Uterus (tissue), 4 donors: Measurements from ENCODE around the gene MFAP1. TPM values are rescaled to one million over a fixed set of nuclear protein-coding genes. Genes with fewer than 3 reads are reported as not detected.

ENCODE experiments used
- DNase-seq, 2 donors: peaks; one replicate each; pipeline ENCODE4 v3.0.0-alpha.2; 2019 to 2020
- H3K27ac ChIP-seq, 2 donors: fragments of 200-600 bp; sonication (generic); 1 replicate in 1 of 2; 2 replicates in 1 of 2; pipeline ENCODE4 v1.5.1; 2016 to 2018
- H3K27me3 ChIP-seq, 2 donors: fragments of 200-600 bp; sonication (generic); one replicate each; pipeline ENCODE4 v1.5.1; 2018 to 2019; ENCODE audit warnings: control low read depth in 1 of 2
- H3K36me3 ChIP-seq, 2 donors: fragments of 200-600 bp; sonication (generic); one replicate each; pipeline ENCODE4 v1.5.1; 2019; ENCODE audit warnings: control low read depth in 1 of 2
- H3K4me1 ChIP-seq, 2 donors: fragments of 200-600 bp; sonication (generic); one replicate each; pipeline ENCODE4 v1.5.1; 2018 to 2019; ENCODE audit warnings: control low read depth in 1 of 2
- H3K4me3 ChIP-seq, 2 donors: fragments of 200-600 bp; sonication (generic); 1 replicate in 1 of 2; 2 replicates in 1 of 2; pipeline ENCODE4 v1.5.1; 2018 to 2019; ENCODE audit warnings: mild to moderate bottlenecking in 1 of 2
- H3K9me3 ChIP-seq, 2 donors: fragments of 200-600 bp; sonication (generic); one replicate each; pipeline ENCODE4 v1.5.1; 2019; ENCODE audit warnings: control low read depth in 1 of 2
- CTCF ChIP-seq, 4 experiments: fragments of 200-600 bp in 2 of 4; fragments of 450-650 bp in 2 of 4; sonication (generic) in 2 of 4; IDR thresholded peaks; one replicate each; pipeline ENCODE4 v1.5.1; 2016 to 2019; ENCODE audit warnings: antibody characterized with exemption in 4 of 4, mild to moderate bottlenecking in 2 of 4, moderate library complexity in 1 of 4
- POLR2A ChIP-seq, 2 donors: fragments of 450-650 bp; IDR thresholded peaks; one replicate each; pipeline ENCODE4 v1.6.1; 2016; ENCODE audit warnings: antibody characterized with exemption in 2 of 2, mild to moderate bottlenecking in 1 of 2, moderate library complexity in 1 of 2
- intact Hi-C: fragments of 100-400 bp; cut with DNase I; formaldehyde crosslinking; loops from one replicate; pipeline ENCODE4 v1.15.1; 2023; ENCODE audit warnings: low total_unique reads
- total RNA-seq, 4 donors: library from RNA; depleted of rRNA in 3 of 4; stranded (reverse); fragments of >200 nt in 3 of 4; gene quantifications; one replicate each; pipeline versions ENCODE4 v1.1.0 to v1.2.4, GENCODE V29; 2014 to 2023
- donor health status: DM: yes; HTN: yes; CAD: no.

MFAP1 gene, protein sequence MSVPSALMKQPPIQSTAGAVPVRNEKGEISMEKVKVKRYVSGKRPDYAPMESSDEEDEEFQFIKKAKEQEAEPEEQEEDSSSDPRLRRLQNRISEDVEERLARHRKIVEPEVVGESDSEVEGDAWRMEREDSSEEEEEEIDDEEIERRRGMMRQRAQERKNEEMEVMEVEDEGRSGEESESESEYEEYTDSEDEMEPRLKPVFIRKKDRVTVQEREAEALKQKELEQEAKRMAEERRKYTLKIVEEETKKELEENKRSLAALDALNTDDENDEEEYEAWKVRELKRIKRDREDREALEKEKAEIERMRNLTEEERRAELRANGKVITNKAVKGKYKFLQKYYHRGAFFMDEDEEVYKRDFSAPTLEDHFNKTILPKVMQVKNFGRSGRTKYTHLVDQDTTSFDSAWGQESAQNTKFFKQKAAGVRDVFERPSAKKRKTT
- 10 to 100 TPM in 3 of 4 donors, 1 to 10 TPM in 1; 9.5 to 26.3 (median 15.1) TPM for total RNA-seq

DNA sequence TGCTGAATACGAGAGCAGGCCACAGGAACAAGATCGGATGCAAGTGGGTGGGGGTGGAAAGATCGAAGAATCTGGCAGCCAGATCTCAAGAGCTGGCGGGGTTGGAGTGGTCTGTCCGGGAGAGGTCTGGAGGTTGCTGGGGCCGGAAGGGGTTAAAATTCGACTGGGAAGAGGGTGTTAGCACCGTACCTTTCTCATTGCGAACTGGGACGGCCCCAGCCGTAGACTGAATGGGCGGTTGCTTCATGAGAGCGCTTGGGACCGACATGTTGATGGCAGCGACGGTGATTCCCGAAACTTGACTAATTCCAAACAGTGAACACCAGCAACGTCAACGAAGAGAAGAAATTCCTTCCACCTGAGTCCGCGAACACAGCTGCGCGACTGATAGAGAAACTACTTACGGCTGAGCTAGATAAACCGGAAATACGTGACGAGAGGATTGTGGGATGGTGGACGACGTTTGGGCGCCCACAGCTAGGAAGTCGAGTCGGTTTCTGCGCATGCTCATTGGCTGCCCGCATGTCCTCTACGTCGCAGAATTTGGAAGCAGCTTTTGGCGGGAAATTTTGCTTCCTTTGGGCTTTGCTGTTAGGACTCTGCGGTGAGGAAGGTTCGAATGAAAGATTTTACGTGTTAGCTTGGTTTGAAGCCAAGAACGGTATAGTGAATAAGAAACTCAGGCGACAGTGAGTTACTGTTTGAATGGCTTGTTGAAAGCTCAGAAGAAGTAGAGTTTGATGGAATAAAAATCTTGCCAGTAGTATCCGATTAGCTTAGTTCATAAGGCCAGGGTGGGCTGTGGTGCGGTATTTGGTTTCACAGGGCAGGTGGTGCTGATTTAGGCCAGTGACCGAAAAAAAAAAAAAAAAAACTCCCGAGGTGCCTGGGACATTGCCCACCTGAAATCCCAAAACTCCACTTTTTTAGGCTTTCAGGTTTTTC is at the start of gene MFAP1:
MFAP1 (minus strand) TSS at position 389 of the 945 bp plus-strand sequence; CDS start at position 268, 121 bp downstream.
- H3K4me3 ChIP-seq, result peak within 1 kb of the TSS; percentile 73 to 85
- peak; percentile 92 to 96 for DNase-seq
- H3K27me3 ChIP-seq, result no peaks in the 10 kb centered on the region
- no peaks in the 10 kb centered on the region for H3K36me3 ChIP-seq
- intact Hi-C loops, result no loop called here
- peaks cover 0 to 19% of the 10 kb centered on the region in 2 donors for H3K4me1 ChIP-seq
- H3K27ac ChIP-seq, result peak within 1 kb of the TSS; percentile 84 to 92
- H3K9me3 ChIP-seq, result no peaks in the 10 kb centered on the region
- peak; percentile 69 to 73 for TF ChIP-seq POLR2A (IDR thresholded peaks at IDR 0.05)
- peak in 1 of 4 experiments; percentile 13 for TF ChIP-seq CTCF (IDR thresholded peaks at IDR 0.05)

DNA sequence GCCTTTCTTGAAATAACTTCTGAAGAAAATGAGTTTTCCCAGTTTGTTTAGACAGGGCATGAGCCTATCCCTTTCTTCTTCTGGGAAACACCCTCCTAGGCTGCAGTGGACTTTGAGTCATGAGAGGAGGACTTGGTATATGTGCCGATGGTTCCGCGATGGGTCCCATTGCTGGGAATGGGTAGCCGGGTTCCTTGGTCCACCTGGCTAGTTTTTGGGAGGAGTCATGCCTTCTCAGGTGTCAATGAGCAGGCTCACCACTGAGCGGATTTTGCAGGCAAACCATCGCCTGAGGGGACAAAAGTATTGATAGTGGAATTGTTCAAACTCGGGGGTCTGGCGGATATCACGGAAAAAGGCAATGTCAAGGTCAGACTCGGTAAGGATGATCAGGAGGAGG is 49.2 kb upstream of the MFAP1 start:
- no peaks in the 10 kb centered on the region for H3K4me1 ChIP-seq
- H3K4me3 ChIP-seq, result no peak overlapping the region
- H3K27me3 ChIP-seq, result no peaks in the 10 kb centered on the region
- intact Hi-C loops, result no loop called here
- no peaks in the 10 kb centered on the region for H3K9me3 ChIP-seq
- no peaks in the 10 kb centered on the region for H3K36me3 ChIP-seq
- DNase-seq, result no peak
- H3K27ac ChIP-seq, result no peak overlapping the region
- TF ChIP-seq POLR2A (IDR thresholded peaks at IDR 0.05), result no peak
- no peak for TF ChIP-seq CTCF (IDR thresholded peaks at IDR 0.05)

DNA sequence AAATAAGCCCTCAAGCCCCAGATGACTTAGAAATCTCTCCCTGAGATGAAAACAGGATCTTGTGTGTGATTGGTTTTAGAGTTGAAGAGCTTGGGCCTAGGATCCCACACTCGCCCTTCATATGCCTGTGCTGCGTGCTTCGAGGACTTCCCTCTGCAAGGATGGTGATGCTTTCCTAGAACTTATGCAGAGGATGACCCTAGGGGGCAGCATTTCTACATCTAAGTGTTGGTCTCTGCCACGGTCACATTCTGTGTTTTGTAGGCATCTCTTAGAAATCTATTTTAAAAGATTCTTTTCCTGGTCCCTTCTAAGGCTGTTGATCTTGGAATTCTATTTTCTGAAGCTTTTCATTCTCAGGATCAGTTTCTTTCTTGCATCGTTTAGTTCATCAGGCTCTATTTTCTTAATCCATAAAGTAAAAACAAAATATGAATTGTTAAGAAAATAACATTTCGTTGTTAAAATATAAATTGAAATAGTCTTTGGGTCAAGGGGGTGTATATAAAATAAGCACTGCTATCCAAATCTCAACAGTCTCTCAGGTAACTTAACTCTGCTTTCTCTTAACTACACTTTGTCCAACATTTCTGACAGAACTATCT is 48.0 kb upstream of the MFAP1 start:
- intact Hi-C loops, result no loop called here
- TF ChIP-seq CTCF (IDR thresholded peaks at IDR 0.05), result peak in 3 of 4 experiments; percentile 27 to 35 (median 34)
- no peak for TF ChIP-seq POLR2A (IDR thresholded peaks at IDR 0.05)
- Histone ChIP-seq H3K9me3 (no peaks in the 10 kb centered on the region), H3K4me3 (no peak overlapping the region), H3K27me3 (no peaks in the 10 kb centered on the region), H3K4me1 (no peaks in the 10 kb centered on the region), H3K36me3 (no peaks in the 10 kb centered on the region), H3K27ac (no peak overlapping the region)
- peak in 1 of 2 donors; percentile 24 for DNase-seq

DNA sequence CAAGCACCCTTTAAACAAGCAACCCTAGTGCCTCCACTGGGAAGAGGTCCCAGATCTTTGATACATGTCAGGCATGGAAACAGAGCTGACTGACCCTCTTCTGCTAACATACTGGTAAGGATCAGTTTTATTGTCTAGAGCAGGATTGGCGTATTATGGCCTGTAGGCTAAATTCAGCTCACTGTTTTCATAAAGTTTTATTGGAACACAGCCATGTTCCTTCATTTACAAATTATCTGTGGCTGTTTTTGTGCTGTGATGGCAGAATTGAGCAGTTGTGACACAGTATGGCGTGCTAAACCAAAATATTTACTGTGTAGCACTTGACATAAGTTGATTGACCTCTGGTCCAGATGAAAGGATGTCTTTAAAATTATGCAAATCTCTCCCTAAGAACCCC is 47.3 kb upstream of the MFAP1 start:
- H3K4me1 ChIP-seq, result no peaks in the 10 kb centered on the region
- TF ChIP-seq POLR2A (IDR thresholded peaks at IDR 0.05) (no peak), CTCF (IDR thresholded peaks at IDR 0.05) (no peak)
- H3K9me3 ChIP-seq, result no peaks in the 10 kb centered on the region
- intact Hi-C loops, result no loop called here
- DNase-seq, result no peak
- no peak overlapping the region for H3K4me3 ChIP-seq
- H3K27ac ChIP-seq, result no peak overlapping the region
- no peaks in the 10 kb centered on the region for H3K36me3 ChIP-seq
- no peaks in the 10 kb centered on the region for H3K27me3 ChIP-seq
